Measurements from ENCODE around the gene SNRNP35. TPM values are rescaled to one million over a fixed set of nuclear protein-coding genes. Genes with fewer than 3 reads are reported as not detected.

SNRNP35 gene
- total and polyA plus RNA-seq, 2 of the 8 experiments (the other 6 are each of a cell fraction or from before 2014, with no cell fraction given) = 8.0 to 16.9 TPM

DNA sequence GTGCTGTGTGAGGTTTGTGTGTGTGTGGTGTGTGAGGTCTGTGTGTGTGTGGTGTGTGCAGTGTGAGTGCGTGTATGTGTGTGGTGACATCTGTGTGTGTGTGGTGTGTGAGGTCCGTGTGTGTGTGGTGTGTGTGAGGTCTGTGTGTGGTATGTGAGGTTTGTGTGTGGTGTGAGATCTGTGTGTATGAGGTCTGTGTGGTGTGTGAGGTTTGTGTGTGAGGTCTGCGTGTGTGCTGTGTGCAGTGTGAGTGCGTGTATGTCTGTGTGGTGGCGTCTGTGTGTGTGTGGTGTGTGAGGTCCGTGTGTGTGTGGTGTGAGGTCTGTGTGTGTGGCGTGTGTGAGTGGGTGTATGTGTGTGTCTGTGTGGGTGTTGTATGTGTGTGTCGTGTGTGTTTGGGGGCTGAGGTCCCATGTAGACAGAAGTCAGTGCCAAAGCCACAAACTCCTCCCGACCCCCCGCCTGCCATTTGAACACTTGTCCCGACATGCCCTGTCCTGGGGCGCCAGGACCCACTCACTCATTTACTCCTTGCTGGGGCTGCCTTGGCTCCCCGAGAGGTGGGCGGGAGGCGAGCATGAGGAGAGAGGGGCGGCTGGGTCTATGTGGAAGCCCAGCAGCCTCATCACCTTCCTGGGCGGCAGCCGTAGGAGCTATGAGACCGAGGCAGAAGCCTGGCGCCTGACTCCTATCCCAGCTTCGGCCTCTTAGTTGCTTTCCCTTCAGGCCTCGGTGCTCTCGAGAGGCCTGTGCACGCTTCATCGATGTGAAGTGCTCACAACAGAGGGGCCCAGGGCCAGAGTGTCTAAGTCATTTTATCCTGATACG lies 55.1 kb downstream of the SNRNP35 start (continued):
- TF ChIP-seq, protein P1, sequence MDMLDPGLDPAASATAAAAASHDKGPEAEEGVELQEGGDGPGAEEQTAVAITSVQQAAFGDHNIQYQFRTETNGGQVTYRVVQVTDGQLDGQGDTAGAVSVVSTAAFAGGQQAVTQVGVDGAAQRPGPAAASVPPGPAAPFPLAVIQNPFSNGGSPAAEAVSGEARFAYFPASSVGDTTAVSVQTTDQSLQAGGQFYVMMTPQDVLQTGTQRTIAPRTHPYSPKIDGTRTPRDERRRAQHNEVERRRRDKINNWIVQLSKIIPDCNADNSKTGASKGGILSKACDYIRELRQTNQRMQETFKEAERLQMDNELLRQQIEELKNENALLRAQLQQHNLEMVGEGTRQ (IDR thresholded peaks at IDR 0.05; ENCODE audit: low read length) = no peak
- TF ChIP-seq BCL11A (IDR thresholded peaks at IDR 0.05; ENCODE audit: low read depth in 2 of 2, low read length in 2 of 2) (no peak), FOSL1 (IDR thresholded peaks at IDR 0.05; ENCODE audit: insufficient read depth, low read depth, low read length) (no peak), MAFK (IDR thresholded peaks at IDR 0.05; ENCODE audit: low read depth, low read length) (no peak)

All from H1 (cell line).